Measurements from ENCODE around the gene MPP1. TPM values are rescaled to one million over a fixed set of nuclear protein-coding genes. Genes with fewer than 3 reads are reported as not detected.

MPP1 gene
- total and polyA plus RNA-seq, 9 of the 15 experiments (the other 6 are each of a cell fraction or from before 2014, with no cell fraction given) = 227 to 395 (median 283) TPM

DNA sequence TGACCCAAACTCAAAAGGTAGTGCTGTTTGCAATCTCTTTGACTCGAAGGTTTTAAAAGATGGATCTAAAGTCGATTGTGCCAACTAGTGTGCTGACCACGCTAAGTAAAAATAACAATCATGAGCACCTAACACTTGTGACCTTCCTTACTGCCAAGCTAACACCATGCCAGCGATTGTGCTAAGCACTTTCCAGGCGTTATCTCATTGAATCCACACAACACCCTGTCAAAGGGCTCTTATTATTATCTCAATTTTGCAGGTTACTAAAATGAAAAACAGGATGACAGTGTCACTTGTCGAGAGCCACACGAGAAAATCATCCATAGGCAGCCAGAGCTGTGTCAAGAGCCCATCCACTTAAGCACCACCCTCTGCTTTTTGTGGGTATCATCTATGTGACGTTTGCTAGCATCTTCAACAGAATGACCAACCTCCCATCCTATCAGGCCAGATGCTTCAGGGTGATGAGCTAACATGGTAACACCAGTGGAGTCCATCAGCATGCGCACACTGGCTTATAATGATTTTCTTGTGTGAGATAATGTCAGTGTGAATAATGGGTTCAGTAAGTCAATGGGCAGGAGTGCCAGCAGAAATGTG, 53.5 kb downstream of the MPP1 start (continued):
- TF ChIP-seq SMAD4 (CRISPR knock-in tag; conservative IDR thresholded peaks at IDR 0.05) (no peak), CSDE1 (IDR thresholded peaks at IDR 0.05) (no peak), ZNF175 (CRISPR knock-in tag; IDR thresholded peaks at IDR 0.05; ENCODE audit: low read depth) (no peak), ZNF133 (CRISPR knock-in tag; IDR thresholded peaks at IDR 0.05) (no peak), RERE (CRISPR knock-in tag; IDR thresholded peaks at IDR 0.05; ENCODE audit: borderline replicate concordance) (no peak), CBX8 (IDR thresholded peaks at IDR 0.05; ENCODE audit: borderline replicate concordance, extremely low read depth, low read depth, low read length, poor library complexity, severe bottlenecking) (no peak), LEF1 (IDR thresholded peaks at IDR 0.05) (peak; percentile 86), ZNF239 (CRISPR knock-in tag; IDR thresholded peaks at IDR 0.05) (no peak), KDM4B (IDR thresholded peaks at IDR 0.05; ENCODE audit: borderline replicate concordance in 2 of 2, low read depth in 1 of 2) (no peak), TBP (optimal IDR thresholded peaks at IDR 0.05; ENCODE audit: low read depth, low read length) (peak; percentile 53), ZBTB8A (IDR thresholded peaks at IDR 0.05; ENCODE audit: partially characterized antibody) (no peak)
- TF ChIP-seq, protein P1, sequence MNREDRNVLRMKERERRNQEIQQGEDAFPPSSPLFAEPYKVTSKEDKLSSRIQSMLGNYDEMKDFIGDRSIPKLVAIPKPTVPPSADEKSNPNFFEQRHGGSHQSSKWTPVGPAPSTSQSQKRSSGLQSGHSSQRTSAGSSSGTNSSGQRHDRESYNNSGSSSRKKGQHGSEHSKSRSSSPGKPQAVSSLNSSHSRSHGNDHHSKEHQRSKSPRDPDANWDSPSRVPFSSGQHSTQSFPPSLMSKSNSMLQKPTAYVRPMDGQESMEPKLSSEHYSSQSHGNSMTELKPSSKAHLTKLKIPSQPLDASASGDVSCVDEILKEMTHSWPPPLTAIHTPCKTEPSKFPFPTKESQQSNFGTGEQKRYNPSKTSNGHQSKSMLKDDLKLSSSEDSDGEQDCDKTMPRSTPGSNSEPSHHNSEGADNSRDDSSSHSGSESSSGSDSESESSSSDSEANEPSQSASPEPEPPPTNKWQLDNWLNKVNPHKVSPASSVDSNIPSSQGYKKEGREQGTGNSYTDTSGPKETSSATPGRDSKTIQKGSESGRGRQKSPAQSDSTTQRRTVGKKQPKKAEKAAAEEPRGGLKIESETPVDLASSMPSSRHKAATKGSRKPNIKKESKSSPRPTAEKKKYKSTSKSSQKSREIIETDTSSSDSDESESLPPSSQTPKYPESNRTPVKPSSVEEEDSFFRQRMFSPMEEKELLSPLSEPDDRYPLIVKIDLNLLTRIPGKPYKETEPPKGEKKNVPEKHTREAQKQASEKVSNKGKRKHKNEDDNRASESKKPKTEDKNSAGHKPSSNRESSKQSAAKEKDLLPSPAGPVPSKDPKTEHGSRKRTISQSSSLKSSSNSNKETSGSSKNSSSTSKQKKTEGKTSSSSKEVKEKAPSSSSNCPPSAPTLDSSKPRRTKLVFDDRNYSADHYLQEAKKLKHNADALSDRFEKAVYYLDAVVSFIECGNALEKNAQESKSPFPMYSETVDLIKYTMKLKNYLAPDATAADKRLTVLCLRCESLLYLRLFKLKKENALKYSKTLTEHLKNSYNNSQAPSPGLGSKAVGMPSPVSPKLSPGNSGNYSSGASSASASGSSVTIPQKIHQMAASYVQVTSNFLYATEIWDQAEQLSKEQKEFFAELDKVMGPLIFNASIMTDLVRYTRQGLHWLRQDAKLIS (CRISPR knock-in tag; IDR thresholded peaks at IDR 0.05) = no peak
- TF ChIP-seq, protein P2, sequence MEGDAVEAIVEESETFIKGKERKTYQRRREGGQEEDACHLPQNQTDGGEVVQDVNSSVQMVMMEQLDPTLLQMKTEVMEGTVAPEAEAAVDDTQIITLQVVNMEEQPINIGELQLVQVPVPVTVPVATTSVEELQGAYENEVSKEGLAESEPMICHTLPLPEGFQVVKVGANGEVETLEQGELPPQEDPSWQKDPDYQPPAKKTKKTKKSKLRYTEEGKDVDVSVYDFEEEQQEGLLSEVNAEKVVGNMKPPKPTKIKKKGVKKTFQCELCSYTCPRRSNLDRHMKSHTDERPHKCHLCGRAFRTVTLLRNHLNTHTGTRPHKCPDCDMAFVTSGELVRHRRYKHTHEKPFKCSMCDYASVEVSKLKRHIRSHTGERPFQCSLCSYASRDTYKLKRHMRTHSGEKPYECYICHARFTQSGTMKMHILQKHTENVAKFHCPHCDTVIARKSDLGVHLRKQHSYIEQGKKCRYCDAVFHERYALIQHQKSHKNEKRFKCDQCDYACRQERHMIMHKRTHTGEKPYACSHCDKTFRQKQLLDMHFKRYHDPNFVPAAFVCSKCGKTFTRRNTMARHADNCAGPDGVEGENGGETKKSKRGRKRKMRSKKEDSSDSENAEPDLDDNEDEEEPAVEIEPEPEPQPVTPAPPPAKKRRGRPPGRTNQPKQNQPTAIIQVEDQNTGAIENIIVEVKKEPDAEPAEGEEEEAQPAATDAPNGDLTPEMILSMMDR (IDR thresholded peaks at IDR 0.05 in 2 of 3, conservative IDR thresholded peaks at IDR 0.05 in 1 of 3; ENCODE audit: insufficient read depth in 2 of 3, low read depth in 1 of 3, low read length in 3 of 3) = no peak
